GM12872 (cell line): ENCODE measurements around the gene TXNDC8.

Experiments used
- TF ChIP-seq, protein P1 (sequence below): IDR thresholded peaks from 3 replicates; pipeline ENCODE4 v1.5.1; 2011; ENCODE audit warnings: low read depth, mild to moderate bottlenecking, low read length, moderate library complexity; ENCODE audit not compliant: insufficient read depth

The TXNDC8 gene

DNA sequence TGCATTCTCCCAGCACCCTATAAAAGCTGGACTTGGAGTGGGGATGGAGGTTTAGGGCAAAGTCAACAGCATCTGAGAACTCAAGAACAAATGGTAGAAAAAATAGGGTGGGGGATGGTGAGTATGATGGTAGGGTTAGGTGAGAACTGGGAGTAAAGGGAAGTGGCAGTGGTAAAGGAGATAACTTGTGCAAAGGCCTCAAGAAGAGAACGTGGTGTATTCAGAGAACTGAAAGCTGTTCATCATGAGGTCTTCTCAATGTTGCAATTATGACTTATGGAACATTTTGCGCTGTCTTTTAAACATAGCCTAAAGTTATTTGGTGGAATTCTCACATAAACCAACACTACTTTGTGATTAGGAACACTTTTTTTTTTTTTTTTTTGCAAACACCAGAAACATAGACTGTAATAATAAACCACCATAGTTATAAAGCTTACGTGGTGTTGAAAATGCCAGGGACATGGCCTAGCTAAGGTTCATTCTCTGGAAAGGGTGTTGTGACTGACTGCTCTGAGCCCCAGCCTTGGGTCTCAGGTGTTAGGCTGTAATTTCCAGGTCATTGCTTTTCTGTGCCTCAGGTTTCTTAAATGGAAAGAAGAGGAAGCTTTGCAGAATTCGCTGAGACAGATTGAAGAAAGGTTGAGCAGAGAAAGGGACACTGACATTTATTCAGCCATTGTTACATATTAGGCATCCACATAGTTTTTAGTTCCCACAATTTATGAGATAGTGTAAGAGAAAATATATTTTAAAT lies 19.2 kb upstream of the TXNDC8 start:
- TF ChIP-seq, protein P1, sequence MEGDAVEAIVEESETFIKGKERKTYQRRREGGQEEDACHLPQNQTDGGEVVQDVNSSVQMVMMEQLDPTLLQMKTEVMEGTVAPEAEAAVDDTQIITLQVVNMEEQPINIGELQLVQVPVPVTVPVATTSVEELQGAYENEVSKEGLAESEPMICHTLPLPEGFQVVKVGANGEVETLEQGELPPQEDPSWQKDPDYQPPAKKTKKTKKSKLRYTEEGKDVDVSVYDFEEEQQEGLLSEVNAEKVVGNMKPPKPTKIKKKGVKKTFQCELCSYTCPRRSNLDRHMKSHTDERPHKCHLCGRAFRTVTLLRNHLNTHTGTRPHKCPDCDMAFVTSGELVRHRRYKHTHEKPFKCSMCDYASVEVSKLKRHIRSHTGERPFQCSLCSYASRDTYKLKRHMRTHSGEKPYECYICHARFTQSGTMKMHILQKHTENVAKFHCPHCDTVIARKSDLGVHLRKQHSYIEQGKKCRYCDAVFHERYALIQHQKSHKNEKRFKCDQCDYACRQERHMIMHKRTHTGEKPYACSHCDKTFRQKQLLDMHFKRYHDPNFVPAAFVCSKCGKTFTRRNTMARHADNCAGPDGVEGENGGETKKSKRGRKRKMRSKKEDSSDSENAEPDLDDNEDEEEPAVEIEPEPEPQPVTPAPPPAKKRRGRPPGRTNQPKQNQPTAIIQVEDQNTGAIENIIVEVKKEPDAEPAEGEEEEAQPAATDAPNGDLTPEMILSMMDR, result no peak

DNA sequence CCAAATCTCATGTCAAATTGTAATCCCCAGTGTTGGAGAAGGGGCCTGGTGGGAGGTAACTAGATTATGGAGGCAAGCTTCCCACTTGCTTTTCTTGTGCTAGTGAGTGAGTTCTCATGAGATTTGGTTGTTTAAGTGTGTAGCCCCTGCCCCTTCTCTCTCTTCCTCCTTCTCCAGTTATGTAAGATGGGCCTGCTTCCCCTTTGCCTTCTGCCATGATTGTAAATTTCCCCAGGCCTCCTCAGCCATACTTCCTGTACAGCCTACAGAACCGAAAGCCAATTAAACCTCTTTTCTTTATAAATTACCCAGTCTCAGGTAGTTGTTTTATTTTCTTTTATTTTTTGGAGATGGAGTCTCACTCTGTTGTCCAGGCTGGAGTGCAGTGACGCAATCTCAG lies 18.2 kb upstream of the TXNDC8 start:
- TF ChIP-seq, protein P1, result no peak

DNA sequence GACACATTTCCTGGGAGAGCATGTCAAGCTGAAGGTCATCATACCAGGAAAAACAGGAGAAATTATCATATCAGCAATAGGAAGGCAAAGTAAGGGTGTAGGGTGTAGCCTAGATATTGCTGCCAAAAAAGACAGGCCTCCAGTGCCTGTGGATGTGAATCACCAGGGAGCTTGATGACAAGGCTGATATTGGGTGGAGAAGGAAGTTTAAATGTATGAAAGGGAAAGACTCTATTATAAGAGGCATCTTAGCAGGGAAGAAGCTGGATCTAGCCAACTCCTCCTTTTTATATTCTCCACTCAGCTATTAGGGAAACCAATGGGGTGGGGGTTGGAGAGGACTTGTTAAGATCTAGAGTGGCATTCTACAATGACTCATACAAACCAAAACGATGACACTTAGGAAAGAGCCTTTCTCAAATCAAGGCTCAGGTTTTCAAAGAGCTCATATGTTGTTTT lies 13.4 kb upstream of the TXNDC8 start:
- TF ChIP-seq, protein P1, result no peak

DNA sequence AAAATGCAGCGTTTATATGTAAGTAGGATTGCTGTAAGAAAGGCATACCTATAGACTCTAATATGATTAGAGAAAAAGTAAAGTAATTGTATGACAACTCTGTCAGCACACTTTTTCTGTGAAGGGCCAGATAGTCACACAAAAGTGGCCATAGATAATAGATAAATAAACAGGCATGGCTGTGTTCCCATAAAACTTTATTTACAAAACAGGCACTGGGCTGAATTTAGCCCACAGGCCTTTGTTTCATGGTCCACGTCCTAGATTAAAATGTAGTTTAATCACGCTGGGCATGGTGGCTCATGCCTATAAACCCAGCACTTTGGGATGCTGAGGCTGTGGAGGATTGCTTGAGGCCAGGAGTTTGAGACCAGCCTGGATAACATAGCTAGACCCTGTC lies 8.7 kb upstream of the TXNDC8 start:
- TF ChIP-seq, protein P1, result no peak

DNA sequence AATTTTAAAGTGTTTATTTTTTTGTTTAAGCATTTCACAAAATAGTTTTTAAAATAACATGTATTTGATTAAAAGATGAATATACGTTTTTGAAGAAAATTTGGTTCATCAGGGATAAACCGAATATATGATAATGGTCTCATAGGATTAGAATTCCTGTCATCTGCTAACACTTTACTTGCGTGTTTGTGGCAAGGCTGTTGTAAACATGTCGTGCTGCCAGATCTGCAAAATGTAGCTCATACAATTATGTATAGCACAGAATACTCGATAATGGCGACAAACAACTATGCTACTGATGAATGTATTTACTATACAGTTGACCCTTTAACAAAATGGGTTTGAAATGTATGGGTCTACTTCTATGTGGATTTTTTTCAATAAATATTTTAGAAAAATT lies 7.2 kb upstream of the TXNDC8 start:
- TF ChIP-seq, protein P1, result no peak

DNA sequence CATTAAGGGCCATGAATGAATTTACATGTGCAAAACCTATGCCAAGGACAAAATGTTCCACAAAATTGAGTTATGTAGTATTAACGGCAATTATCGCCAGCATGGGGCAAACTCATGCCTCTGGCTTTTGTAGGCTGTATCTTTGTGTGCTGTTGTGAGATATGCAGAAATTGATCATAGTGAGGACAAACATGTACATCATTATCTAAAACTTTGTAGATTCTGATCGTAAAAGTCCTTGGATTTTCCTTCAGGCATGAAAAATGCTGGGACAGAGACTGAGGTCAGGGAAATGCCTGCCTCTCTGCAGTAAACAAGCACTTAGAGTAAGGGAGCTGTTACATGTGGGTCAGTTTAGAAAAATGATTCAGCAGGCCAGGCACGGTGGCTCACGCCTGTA lies 5.9 kb upstream of the TXNDC8 start:
- TF ChIP-seq, protein P1, result no peak

DNA sequence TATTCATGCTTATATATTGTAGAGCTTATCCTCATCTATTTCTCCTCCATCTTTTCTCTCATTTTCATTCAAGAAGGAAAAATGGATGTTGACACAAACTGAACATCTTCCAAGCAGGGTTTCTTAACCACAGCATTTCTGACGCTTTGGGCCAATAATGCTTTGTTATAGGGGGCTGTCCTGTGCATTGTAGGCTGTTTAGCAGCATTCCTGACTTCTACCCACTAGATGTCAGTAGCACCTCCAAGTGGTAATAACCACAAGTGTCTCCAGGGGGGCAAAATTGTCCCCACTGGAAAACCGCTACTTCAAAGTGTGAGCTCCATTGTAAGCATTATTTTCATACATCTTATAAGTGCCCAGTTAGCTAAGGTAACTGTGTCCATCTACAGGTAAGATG lies 2.6 kb upstream of the TXNDC8 start:
- TF ChIP-seq, protein P1, result peak; percentile 47

DNA sequence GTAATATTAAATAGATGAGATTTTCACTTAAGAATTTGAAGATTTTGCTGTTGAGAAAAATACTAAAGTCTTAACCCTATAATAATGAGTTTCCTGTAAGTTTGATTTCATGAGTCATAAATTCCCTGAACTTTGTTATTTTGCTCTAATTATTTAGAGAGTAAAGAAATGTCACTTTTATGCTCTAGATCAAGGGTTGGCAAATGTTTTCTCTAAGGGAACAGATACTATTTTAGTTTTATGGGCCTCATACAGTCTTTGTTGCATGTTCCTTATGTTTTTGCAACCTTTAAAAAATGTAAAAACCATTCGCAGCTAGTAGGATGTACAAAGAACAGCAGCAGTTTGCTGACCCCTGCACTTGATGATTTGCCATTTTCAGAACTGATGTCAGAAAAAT lies 480 bp upstream of the TXNDC8 start:
- TF ChIP-seq, protein P1, result no peak
